SK-N-MC (cell line): ENCODE results near the gene CCDC184.

Experiments used
- EZH2 ChIP-seq: fragments of 200-600 bp; sonication (generic); IDR thresholded peaks from one replicate; pipeline ENCODE4 v1.6.1; 2017; ENCODE audit warnings: antibody characterized with exemption
- FOXP2 ChIP-seq: optimal IDR thresholded peaks from 2 replicates; pipeline ENCODE3; 2011; ENCODE audit warnings: mild to moderate bottlenecking, moderate library complexity; ENCODE audit not compliant: insufficient read depth; ENCODE audit errors: extremely low read length, control extremely low read depth
- POLR2AphosphoS5 ChIP-seq: IDR thresholded peaks from 2 replicates; pipeline ENCODE4 v1.6.1; 2012; ENCODE audit warnings: mild to moderate bottlenecking, low read depth, low read length, borderline replicate concordance

GRCh38 chr12:48157889-48158370 is 25.5 kb upstream of the CCDC184 start:
- TF ChIP-seq POLR2AphosphoS5: no peak
- no peak for TF ChIP-seq EZH2
- no peak for TF ChIP-seq FOXP2
